H9 (cell line): Measurements from ENCODE around the gene IGFBP7. TPM values are rescaled to one million over a fixed set of nuclear protein-coding genes. Genes with fewer than 3 reads are reported as not detected.

ENCODE experiments used
- DNase-seq: peaks from one replicate; pipeline ENCODE4 v3.0.0-alpha.2; 2017
- H2AFZ ChIP-seq: one replicate; pipeline ENCODE4 v1.6.1; 2013; ENCODE audit warnings: mild to moderate bottlenecking, low read length, control low read depth, moderate library complexity
- H2AK5ac ChIP-seq: 2 replicates; pipeline ENCODE4 v1.6.1; 2013; ENCODE audit warnings: low read length, control low read depth, mixed read lengths; ENCODE audit not compliant: insufficient read length
- H2BK120ac ChIP-seq: one replicate; pipeline ENCODE4 v1.6.1; 2013; ENCODE audit warnings: low read depth, mild to moderate bottlenecking, low read length, control low read depth, inconsistent platforms; ENCODE audit not compliant: poor library complexity, severe bottlenecking
- H2BK12ac ChIP-seq: 2 replicates; pipeline ENCODE4 v1.6.1; 2013; ENCODE audit warnings: low read length, control low read depth, mixed read lengths, low read depth; ENCODE audit not compliant: insufficient read length
- H2BK15ac ChIP-seq: 2 replicates; pipeline ENCODE4 v1.6.1; 2013; ENCODE audit warnings: low read depth, low read length, control low read depth
- H2BK20ac ChIP-seq: one replicate; pipeline ENCODE4 v1.6.1; 2013; ENCODE audit warnings: low read depth, mild to moderate bottlenecking, low read length, control low read depth, inconsistent platforms; ENCODE audit not compliant: poor library complexity, severe bottlenecking
- H2BK5ac ChIP-seq: 2 replicates; pipeline ENCODE4 v1.6.1; 2013; ENCODE audit warnings: low read length, control low read depth, mixed read lengths; ENCODE audit not compliant: insufficient read length
- H3K14ac ChIP-seq: 2 replicates; pipeline ENCODE4 v1.6.1; 2013; ENCODE audit warnings: low read length, control low read depth; ENCODE audit not compliant: insufficient read depth
- H3K18ac ChIP-seq: 2 replicates; pipeline ENCODE4 v1.6.1; 2013; ENCODE audit warnings: low read depth, mild to moderate bottlenecking, mixed read lengths, low read length, control low read depth; ENCODE audit not compliant: insufficient read length
- H3K23ac ChIP-seq: 2 replicates; pipeline ENCODE4 v1.6.1; 2013; ENCODE audit warnings: low read length, control low read depth, mixed read lengths, low read depth; ENCODE audit not compliant: insufficient read length
- H3K23me2 ChIP-seq: 2 replicates; pipeline ENCODE4 v1.6.1; 2013; ENCODE audit warnings: low read depth, mild to moderate bottlenecking, mixed read lengths, low read length, control low read depth; ENCODE audit not compliant: insufficient read length, poor library complexity, severe bottlenecking
- H3K27ac ChIP-seq: 2 replicates; pipeline ENCODE4 v1.5.1; 2013; ENCODE audit warnings: low read length, control low read depth, mixed read lengths, low read depth; ENCODE audit not compliant: insufficient read length
- H3K27me3 ChIP-seq: 2 replicates; pipeline ENCODE4 v1.6.1; 2013; ENCODE audit warnings: low read length, control low read depth, inconsistent platforms; ENCODE audit not compliant: insufficient read depth
- H3K4ac ChIP-seq: 2 replicates; pipeline ENCODE4 v1.6.1; 2013; ENCODE audit warnings: low read depth, mild to moderate bottlenecking, control low read depth, inconsistent platforms, low read length, moderate library complexity
- H3K4me1 ChIP-seq: 2 replicates; pipeline ENCODE4 v1.6.1; 2013; ENCODE audit warnings: low read length, control low read depth, inconsistent platforms; ENCODE audit not compliant: insufficient read depth
- H3K4me2 ChIP-seq: 2 replicates; pipeline ENCODE4 v1.6.1; 2013; ENCODE audit warnings: low read length, control low read depth, mixed read lengths; ENCODE audit not compliant: insufficient read length, insufficient read depth
- H3K56ac ChIP-seq: 2 replicates; pipeline ENCODE4 v1.6.1; 2013; ENCODE audit warnings: low read depth, mild to moderate bottlenecking, mixed read lengths, low read length, control low read depth; ENCODE audit not compliant: insufficient read length
- H3K79me1 ChIP-seq: 2 replicates; pipeline ENCODE4 v1.6.1; 2013; ENCODE audit warnings: low read depth, mild to moderate bottlenecking, moderate library complexity, low read length, control low read depth, inconsistent platforms; ENCODE audit not compliant: insufficient read depth, poor library complexity, severe bottlenecking
- H3K79me2 ChIP-seq: 2 replicates; pipeline ENCODE4 v1.6.1; 2013; ENCODE audit warnings: low read length, control low read depth, inconsistent platforms; ENCODE audit not compliant: insufficient read depth
- H3K9ac ChIP-seq: 2 replicates; pipeline ENCODE4 v1.6.1; 2013; ENCODE audit warnings: low read length, control low read depth, mixed read lengths; ENCODE audit not compliant: insufficient read length; ENCODE audit errors: extremely low read depth
- H3K9me3 ChIP-seq: one replicate; pipeline ENCODE4 v1.6.1; 2013; ENCODE audit warnings: low read depth, low read length, inconsistent platforms; ENCODE audit not compliant: control insufficient read depth
- H3T11ph ChIP-seq: one replicate; pipeline ENCODE4 v1.6.1; 2013; ENCODE audit warnings: mild to moderate bottlenecking, low read length, control low read depth, inconsistent platforms
- H4K20me1 ChIP-seq: one replicate; pipeline ENCODE4 v1.6.1; 2013; ENCODE audit not compliant: control insufficient read depth, insufficient read length, insufficient read depth
- H4K5ac ChIP-seq: 2 replicates; pipeline ENCODE4 v1.6.1; 2013; ENCODE audit warnings: low read depth, mild to moderate bottlenecking, mixed read lengths, low read length, control low read depth; ENCODE audit not compliant: insufficient read length
- H4K8ac ChIP-seq: replicated peaks from 2 replicates; pipeline ENCODE4 v1.6.1; 2013; ENCODE audit warnings: low read length, control low read depth, mixed read lengths, low read depth; ENCODE audit not compliant: insufficient read length
- H4K91ac ChIP-seq: 2 replicates; pipeline ENCODE4 v1.6.1; 2013; ENCODE audit warnings: low read depth, mild to moderate bottlenecking, moderate library complexity, mixed read lengths, low read length, control low read depth; ENCODE audit not compliant: insufficient read length
- H3K27ac Mint-ChIP-seq, 3 experiments: 2 replicates in 2 of 3; 3 replicates in 1 of 3; pipeline ENCODE4 v1.8.0; 2020 to 2021; ENCODE audit warnings: mixed read lengths in 3 of 3, mild to moderate bottlenecking in 1 of 3, moderate library complexity in 1 of 3
- H3K27me3 Mint-ChIP-seq: 2 replicates; pipeline ENCODE4 v1.8.0; 2021; ENCODE audit warnings: low read depth, mild to moderate bottlenecking, moderate library complexity, mixed read lengths
- H3K36me3 Mint-ChIP-seq, 3 experiments: 2 replicates in 2 of 3; 3 replicates in 1 of 3; pipeline ENCODE4 v1.8.0; 2020 to 2021; ENCODE audit warnings: low read depth in 3 of 3, mixed read lengths in 3 of 3; ENCODE audit not compliant: insufficient read depth in 1 of 3
- H3K4me1 Mint-ChIP-seq, 2 experiments: 2 replicates each; pipeline ENCODE4 v1.8.0; 2020; ENCODE audit warnings: mixed read lengths in 2 of 2
- H3K4me3 Mint-ChIP-seq, 2 experiments: 2 replicates in 1 of 2; 3 replicates in 1 of 2; pipeline ENCODE4 v1.8.0; 2020 to 2021; ENCODE audit warnings: mild to moderate bottlenecking in 2 of 2, mixed read lengths in 2 of 2, moderate library complexity in 1 of 2
- H3K9me3 Mint-ChIP-seq, 2 experiments: 2 replicates in 1 of 2; 3 replicates in 1 of 2; pipeline ENCODE4 v1.8.0; 2020; ENCODE audit warnings: mild to moderate bottlenecking in 2 of 2, mixed read lengths in 2 of 2, moderate library complexity in 1 of 2
- WGBS: extraction: QIAGEN DNeasy Blood & Tissue Kit; methylation state at CpG from one replicate; pipeline ENCODE4 v1.1.7; 2013; ENCODE audit warnings: missing lambda C conversion rate, low lambda C conversion rate, mixed read lengths; ENCODE audit not compliant: insufficient read length; ENCODE audit errors: extremely low coverage; 5-methylcytosine and 5-hydroxymethylcytosine counted together
- total RNA-seq: library from RNA; stranded (reverse); gene quantifications from 2 replicates; pipeline ENCODE4 v1.2.1, GENCODE V29; 2021
- TF ChIP-seq, protein P1 (sequence below): fragments of 200-600 bp; sonication (generic); conservative IDR thresholded peaks from 3 replicates; pipeline ENCODE4 v1.8.0; 2021; ENCODE audit warnings: antibody characterized with exemption, mild to moderate bottlenecking

The IGFBP7 gene
- total RNA-seq, 1 experiment from 2014 or later = 0.37 TPM

DNA sequence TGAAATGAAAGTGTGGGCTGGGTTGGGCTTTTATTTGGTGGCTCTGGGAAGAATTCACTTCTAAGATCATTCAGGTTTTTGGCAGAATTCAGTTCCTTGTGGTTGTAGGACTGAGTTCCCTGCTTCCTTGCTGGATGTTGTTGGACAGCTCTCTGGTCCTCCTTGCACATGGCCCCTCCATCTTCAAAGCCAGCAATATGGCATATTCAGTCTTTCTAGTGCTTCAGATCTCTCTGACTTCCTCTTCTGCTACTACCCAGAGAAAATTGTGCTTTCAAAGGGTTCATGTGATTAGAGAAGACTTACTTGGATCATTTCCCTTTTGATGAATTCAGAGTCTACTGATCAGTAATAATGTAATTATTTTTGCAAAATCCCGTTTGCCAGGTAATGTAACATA, 12.8 kb upstream of the IGFBP7 start:
- H3K27ac ChIP-seq = no peak overlapping the region
- H2BK120ac ChIP-seq = no peak overlapping the region
- no peak overlapping the region for H3K23ac ChIP-seq
- no peaks in the 10 kb centered on the region for H3K79me2 ChIP-seq
- H3K9me3 Mint-ChIP-seq = peaks cover 20 to 27% of the 10 kb centered on the region in 2 experiments
- H3K36me3 Mint-ChIP-seq = peaks cover 6 to 21% (median 15%) of the 10 kb centered on the region in 3 experiments
- H4K5ac ChIP-seq = no peak overlapping the region
- H3K9ac ChIP-seq = no peak overlapping the region
- H2AK5ac ChIP-seq = no peak overlapping the region
- no peak overlapping the region for H2BK5ac ChIP-seq
- H3K27me3 Mint-ChIP-seq = peaks cover 8% of the 10 kb centered on the region
- H4K20me1 ChIP-seq = no peaks in the 10 kb centered on the region
- no peak overlapping the region for H3K27ac Mint-ChIP-seq
- H3K56ac ChIP-seq = no peak overlapping the region
- H3K4ac ChIP-seq = no peak overlapping the region
- H3K9me3 ChIP-seq = peaks cover 10% of the 10 kb centered on the region
- no peak overlapping the region for H2BK15ac ChIP-seq
- WGBS = no CpG with 5 or more reads among the region's 1 CpG
- H2BK20ac ChIP-seq = no peak overlapping the region
- no peak overlapping the region for H3K18ac ChIP-seq
- H2AFZ ChIP-seq = no peak overlapping the region
- TF ChIP-seq, protein P1, sequence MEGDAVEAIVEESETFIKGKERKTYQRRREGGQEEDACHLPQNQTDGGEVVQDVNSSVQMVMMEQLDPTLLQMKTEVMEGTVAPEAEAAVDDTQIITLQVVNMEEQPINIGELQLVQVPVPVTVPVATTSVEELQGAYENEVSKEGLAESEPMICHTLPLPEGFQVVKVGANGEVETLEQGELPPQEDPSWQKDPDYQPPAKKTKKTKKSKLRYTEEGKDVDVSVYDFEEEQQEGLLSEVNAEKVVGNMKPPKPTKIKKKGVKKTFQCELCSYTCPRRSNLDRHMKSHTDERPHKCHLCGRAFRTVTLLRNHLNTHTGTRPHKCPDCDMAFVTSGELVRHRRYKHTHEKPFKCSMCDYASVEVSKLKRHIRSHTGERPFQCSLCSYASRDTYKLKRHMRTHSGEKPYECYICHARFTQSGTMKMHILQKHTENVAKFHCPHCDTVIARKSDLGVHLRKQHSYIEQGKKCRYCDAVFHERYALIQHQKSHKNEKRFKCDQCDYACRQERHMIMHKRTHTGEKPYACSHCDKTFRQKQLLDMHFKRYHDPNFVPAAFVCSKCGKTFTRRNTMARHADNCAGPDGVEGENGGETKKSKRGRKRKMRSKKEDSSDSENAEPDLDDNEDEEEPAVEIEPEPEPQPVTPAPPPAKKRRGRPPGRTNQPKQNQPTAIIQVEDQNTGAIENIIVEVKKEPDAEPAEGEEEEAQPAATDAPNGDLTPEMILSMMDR = no peak
- no peaks in the 10 kb centered on the region for H3K23me2 ChIP-seq
- no peaks in the 10 kb centered on the region for H3K79me1 ChIP-seq
- no peak overlapping the region for H2BK12ac ChIP-seq
- H3K4me1 Mint-ChIP-seq = no peaks in the 10 kb centered on the region
- no peaks in the 10 kb centered on the region for H3K4me1 ChIP-seq
- no peak overlapping the region for H3K14ac ChIP-seq
- DNase-seq = no peak
- no peak overlapping the region for H3T11ph ChIP-seq
- no peak overlapping the region for H4K91ac ChIP-seq
- H4K8ac ChIP-seq = no peak overlapping the region
- H3K4me3 Mint-ChIP-seq = no peak overlapping the region
- no peak overlapping the region for H3K4me2 ChIP-seq
- no peaks in the 10 kb centered on the region for H3K27me3 ChIP-seq
